SK-N-SH (cell line): ENCODE data around the gene RPRML.

Experiments
- CTCF ChIP-seq: fragments of 200-600 bp; sonication (generic); IDR thresholded peaks from 2 replicates; pipeline ENCODE4 v1.6.1; 2017; ENCODE audit warnings: antibody characterized with exemption, mild to moderate bottlenecking, moderate library complexity
- GABPA ChIP-seq: IDR thresholded peaks from 2 replicates; pipeline ENCODE4 v1.4.0; 2012; ENCODE audit warnings: low read depth, mild to moderate bottlenecking
- GATA2 ChIP-seq: sonication (generic); formaldehyde crosslinking; IDR thresholded peaks from 2 replicates; pipeline ENCODE4 v1.5.0; 2020; ENCODE audit warnings: mild to moderate bottlenecking, missing genetic modification reagents
- POLR2AphosphoS5 ChIP-seq: IDR thresholded peaks from 2 replicates; pipeline ENCODE4 v1.6.1; 2012; ENCODE audit warnings: low read depth, low read length
- REST ChIP-seq: IDR thresholded peaks from 2 replicates; pipeline ENCODE4 v1.6.1; 2012; ENCODE audit warnings: mild to moderate bottlenecking, low read depth, low read length, moderate library complexity
- RXRA ChIP-seq: IDR thresholded peaks from 2 replicates; pipeline ENCODE4 v1.4.0; 2012; ENCODE audit warnings: low read depth, mild to moderate bottlenecking, borderline replicate concordance
- TEAD4 ChIP-seq: IDR thresholded peaks from 2 replicates; pipeline ENCODE4 v1.4.0; 2012; ENCODE audit warnings: mild to moderate bottlenecking, borderline replicate concordance; ENCODE audit not compliant: insufficient read depth
- TF ChIP-seq, protein P1 (sequence below): IDR thresholded peaks from 2 replicates; pipeline ENCODE4; 2012

- TF ChIP-seq CTCF (no peak), GABPA (no peak), TEAD4 (no peak), RXRA (no peak), GATA2 (CRISPR knock-in tag) (no peak), REST (no peak), POLR2AphosphoS5 (no peak)
- TF ChIP-seq, protein P1, sequence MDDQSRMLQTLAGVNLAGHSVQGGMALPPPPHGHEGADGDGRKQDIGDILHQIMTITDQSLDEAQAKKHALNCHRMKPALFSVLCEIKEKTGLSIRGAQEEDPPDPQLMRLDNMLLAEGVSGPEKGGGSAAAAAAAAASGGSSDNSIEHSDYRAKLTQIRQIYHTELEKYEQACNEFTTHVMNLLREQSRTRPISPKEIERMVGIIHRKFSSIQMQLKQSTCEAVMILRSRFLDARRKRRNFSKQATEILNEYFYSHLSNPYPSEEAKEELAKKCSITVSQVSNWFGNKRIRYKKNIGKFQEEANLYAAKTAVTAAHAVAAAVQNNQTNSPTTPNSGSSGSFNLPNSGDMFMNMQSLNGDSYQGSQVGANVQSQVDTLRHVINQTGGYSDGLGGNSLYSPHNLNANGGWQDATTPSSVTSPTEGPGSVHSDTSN, result no peak
Observed at GRCh38 chr17:46943218-46943500, 35.9 kb downstream of the RPRML start.
